ENCODE measurements around the gene RUFY4.

- TF ChIP-seq POLR2AphosphoS5 (IDR thresholded peaks at IDR 0.05), result no peak
- TF ChIP-seq, protein P1, sequence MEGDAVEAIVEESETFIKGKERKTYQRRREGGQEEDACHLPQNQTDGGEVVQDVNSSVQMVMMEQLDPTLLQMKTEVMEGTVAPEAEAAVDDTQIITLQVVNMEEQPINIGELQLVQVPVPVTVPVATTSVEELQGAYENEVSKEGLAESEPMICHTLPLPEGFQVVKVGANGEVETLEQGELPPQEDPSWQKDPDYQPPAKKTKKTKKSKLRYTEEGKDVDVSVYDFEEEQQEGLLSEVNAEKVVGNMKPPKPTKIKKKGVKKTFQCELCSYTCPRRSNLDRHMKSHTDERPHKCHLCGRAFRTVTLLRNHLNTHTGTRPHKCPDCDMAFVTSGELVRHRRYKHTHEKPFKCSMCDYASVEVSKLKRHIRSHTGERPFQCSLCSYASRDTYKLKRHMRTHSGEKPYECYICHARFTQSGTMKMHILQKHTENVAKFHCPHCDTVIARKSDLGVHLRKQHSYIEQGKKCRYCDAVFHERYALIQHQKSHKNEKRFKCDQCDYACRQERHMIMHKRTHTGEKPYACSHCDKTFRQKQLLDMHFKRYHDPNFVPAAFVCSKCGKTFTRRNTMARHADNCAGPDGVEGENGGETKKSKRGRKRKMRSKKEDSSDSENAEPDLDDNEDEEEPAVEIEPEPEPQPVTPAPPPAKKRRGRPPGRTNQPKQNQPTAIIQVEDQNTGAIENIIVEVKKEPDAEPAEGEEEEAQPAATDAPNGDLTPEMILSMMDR (IDR thresholded peaks at IDR 0.05 in 8 of 11, conservative IDR thresholded peaks at IDR 0.05 in 3 of 11), result no peak
These were observed 25.3 kb upstream of the RUFY4 start for GRCh38 chr2:218043701-218044109.

Measured in spleen (tissue), 7 donors.